ENCODE data around the gene NSUN5. TPM values are rescaled to one million over a fixed set of nuclear protein-coding genes. Genes with fewer than 3 reads are reported as not detected.
"Not testable (repeated sequence)": the region's sequence is repeated elsewhere in the genome, so short reads cannot be mapped to it uniquely, and the experiment has no call there.

Gene NSUN5
- polyA plus RNA-seq, 1 donor from 2014 or later, result 70.0 TPM

DNA sequence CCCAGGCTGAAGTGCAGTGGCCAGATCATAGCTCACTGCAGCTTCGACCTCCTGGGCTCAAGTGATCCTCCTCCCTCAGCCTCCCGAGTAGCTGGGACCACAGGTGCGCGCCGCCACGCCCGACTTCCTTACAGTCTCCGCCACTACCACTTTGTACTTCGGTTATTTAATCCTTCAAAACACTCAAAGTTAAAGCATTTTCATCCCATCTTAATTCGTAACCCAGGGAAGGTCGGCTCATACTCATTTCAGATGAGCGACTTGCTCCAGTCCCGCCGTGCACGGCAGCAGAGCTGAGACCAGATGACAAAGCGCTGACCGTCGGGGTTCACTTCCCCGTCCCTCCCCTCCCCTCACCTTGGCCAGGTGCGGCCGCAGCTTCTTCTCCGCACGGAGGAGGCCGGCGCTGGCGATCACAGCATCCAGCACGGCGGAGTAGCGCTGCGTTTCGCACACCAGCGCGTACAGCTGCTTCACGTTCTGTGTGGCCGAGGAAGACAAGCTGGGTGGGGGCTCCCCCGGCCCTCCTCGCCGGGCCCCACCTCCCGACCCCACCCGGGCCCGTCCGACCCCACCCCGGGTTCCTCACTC, 457 bp downstream of the NSUN5 start:
- H3K79me2 ChIP-seq (replicated peaks; ENCODE audit: insufficient read depth, low read length), result no peaks in the 10 kb centered on the region
- H3K9ac ChIP-seq (ENCODE audit: low read length), result peak overlapping the region; percentile 66
- H3F3A ChIP-seq (ENCODE audit: insufficient read depth, low read length, poor library complexity, severe bottlenecking), result no peaks in the 10 kb centered on the region
- no peaks in the 10 kb centered on the region for H3K36me3 ChIP-seq (ENCODE audit: insufficient read depth, low read length)
- peak overlapping the region; percentile 51 for H2AFZ ChIP-seq (ENCODE audit: low read depth, low read length)
- no peaks in the 10 kb centered on the region for H3K9me2 ChIP-seq (ENCODE audit: insufficient read depth, low read length)
- H3K27ac ChIP-seq (ENCODE audit: low read length), result no peak overlapping the region
- TF ChIP-seq, protein P1, sequence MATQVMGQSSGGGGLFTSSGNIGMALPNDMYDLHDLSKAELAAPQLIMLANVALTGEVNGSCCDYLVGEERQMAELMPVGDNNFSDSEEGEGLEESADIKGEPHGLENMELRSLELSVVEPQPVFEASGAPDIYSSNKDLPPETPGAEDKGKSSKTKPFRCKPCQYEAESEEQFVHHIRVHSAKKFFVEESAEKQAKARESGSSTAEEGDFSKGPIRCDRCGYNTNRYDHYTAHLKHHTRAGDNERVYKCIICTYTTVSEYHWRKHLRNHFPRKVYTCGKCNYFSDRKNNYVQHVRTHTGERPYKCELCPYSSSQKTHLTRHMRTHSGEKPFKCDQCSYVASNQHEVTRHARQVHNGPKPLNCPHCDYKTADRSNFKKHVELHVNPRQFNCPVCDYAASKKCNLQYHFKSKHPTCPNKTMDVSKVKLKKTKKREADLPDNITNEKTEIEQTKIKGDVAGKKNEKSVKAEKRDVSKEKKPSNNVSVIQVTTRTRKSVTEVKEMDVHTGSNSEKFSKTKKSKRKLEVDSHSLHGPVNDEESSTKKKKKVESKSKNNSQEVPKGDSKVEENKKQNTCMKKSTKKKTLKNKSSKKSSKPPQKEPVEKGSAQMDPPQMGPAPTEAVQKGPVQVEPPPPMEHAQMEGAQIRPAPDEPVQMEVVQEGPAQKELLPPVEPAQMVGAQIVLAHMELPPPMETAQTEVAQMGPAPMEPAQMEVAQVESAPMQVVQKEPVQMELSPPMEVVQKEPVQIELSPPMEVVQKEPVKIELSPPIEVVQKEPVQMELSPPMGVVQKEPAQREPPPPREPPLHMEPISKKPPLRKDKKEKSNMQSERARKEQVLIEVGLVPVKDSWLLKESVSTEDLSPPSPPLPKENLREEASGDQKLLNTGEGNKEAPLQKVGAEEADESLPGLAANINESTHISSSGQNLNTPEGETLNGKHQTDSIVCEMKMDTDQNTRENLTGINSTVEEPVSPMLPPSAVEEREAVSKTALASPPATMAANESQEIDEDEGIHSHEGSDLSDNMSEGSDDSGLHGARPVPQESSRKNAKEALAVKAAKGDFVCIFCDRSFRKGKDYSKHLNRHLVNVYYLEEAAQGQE (IDR thresholded peaks at IDR 0.05; ENCODE audit: borderline replicate concordance), result no peak
- TF ChIP-seq MXI1 (conservative IDR thresholded peaks at IDR 0.05; ENCODE audit: poor library complexity, severe bottlenecking) (no peak), POLR2AphosphoS5 (IDR thresholded peaks at IDR 0.05) (no peak), EZH2 (IDR thresholded peaks at IDR 0.05; ENCODE audit: borderline replicate concordance, insufficient read depth, low read length, poor library complexity, severe bottlenecking) (no peak), TAF1 (IDR thresholded peaks at IDR 0.05; ENCODE audit: low read depth) (peak; percentile 23)
- TF ChIP-seq, protein P2, sequence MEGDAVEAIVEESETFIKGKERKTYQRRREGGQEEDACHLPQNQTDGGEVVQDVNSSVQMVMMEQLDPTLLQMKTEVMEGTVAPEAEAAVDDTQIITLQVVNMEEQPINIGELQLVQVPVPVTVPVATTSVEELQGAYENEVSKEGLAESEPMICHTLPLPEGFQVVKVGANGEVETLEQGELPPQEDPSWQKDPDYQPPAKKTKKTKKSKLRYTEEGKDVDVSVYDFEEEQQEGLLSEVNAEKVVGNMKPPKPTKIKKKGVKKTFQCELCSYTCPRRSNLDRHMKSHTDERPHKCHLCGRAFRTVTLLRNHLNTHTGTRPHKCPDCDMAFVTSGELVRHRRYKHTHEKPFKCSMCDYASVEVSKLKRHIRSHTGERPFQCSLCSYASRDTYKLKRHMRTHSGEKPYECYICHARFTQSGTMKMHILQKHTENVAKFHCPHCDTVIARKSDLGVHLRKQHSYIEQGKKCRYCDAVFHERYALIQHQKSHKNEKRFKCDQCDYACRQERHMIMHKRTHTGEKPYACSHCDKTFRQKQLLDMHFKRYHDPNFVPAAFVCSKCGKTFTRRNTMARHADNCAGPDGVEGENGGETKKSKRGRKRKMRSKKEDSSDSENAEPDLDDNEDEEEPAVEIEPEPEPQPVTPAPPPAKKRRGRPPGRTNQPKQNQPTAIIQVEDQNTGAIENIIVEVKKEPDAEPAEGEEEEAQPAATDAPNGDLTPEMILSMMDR (IDR thresholded peaks at IDR 0.05; ENCODE audit: poor library complexity, severe bottlenecking), result no peak
- H3K9me3 ChIP-seq (ENCODE audit: low read length), result no peaks in the 10 kb centered on the region
- peak overlapping the region; percentile 84 for H3K4me3 ChIP-seq (ENCODE audit: low read length)
- H4K20me1 ChIP-seq (ENCODE audit: insufficient read depth), result no peaks in the 10 kb centered on the region
- H3K4me2 ChIP-seq (ENCODE audit: low read length), result peak overlapping the region; percentile 19
- H3K27me3 ChIP-seq (ENCODE audit: insufficient read depth, low read depth, low read length), result no peaks in the 10 kb centered on the region

DNA sequence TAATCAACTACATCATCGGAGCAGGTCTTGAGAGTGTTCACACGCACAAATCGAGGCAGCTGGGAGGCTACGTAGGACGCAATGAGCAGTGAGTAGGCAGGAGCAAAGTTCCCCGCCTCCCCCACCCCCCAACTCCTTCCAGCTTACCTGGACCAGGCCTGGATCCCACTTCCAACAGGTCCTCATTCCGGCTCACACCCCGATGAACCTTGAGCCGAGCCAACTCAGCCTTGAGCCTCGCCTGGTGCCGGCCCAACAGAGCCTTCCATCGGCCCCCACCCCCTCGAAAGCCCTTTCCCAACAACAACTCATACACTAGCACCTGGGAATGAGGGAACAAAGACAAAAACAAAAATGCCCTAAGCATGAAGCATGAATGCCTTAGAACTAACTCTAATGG, 1.2 kb downstream of the NSUN5 start:
- Histone ChIP-seq H3K9me3 (ENCODE audit: low read length) (no peaks in the 10 kb centered on the region), H3K4me2 (ENCODE audit: low read length) (peak overlapping the region; percentile 19), H3K27me3 (ENCODE audit: insufficient read depth, low read depth, low read length) (no peaks in the 10 kb centered on the region), H3K9ac (ENCODE audit: low read length) (no peak overlapping the region), H3K36me3 (ENCODE audit: insufficient read depth, low read length) (no peaks in the 10 kb centered on the region), H3K79me2 (replicated peaks; ENCODE audit: insufficient read depth, low read length) (no peaks in the 10 kb centered on the region), H3K4me3 (ENCODE audit: low read length) (peak overlapping the region; percentile 84), H3F3A (ENCODE audit: insufficient read depth, low read length, poor library complexity, severe bottlenecking) (no peaks in the 10 kb centered on the region), H3K9me2 (ENCODE audit: insufficient read depth, low read length) (no peaks in the 10 kb centered on the region), H3K27ac (ENCODE audit: low read length) (no peak overlapping the region), H4K20me1 (ENCODE audit: insufficient read depth) (no peaks in the 10 kb centered on the region), H2AFZ (ENCODE audit: low read depth, low read length) (no peak overlapping the region)
- TF ChIP-seq MXI1 (conservative IDR thresholded peaks at IDR 0.05; ENCODE audit: poor library complexity, severe bottlenecking), result no peak
- TF ChIP-seq POLR2AphosphoS5 (IDR thresholded peaks at IDR 0.05), result no peak
- no peak for TF ChIP-seq RAD21 (conservative IDR thresholded peaks at IDR 0.05)
- no peak for TF ChIP-seq EP300 (conservative IDR thresholded peaks at IDR 0.05; ENCODE audit: poor library complexity, severe bottlenecking)
- TF ChIP-seq, protein P2 (IDR thresholded peaks at IDR 0.05; ENCODE audit: poor library complexity, severe bottlenecking), result no peak
- TF ChIP-seq, protein P1 (IDR thresholded peaks at IDR 0.05; ENCODE audit: borderline replicate concordance), result no peak
- no peak for TF ChIP-seq EZH2 (IDR thresholded peaks at IDR 0.05; ENCODE audit: borderline replicate concordance, insufficient read depth, low read length, poor library complexity, severe bottlenecking)
- TF ChIP-seq SMC3 (conservative IDR thresholded peaks at IDR 0.05; ENCODE audit: poor library complexity), result no peak
- TF ChIP-seq TAF1 (IDR thresholded peaks at IDR 0.05; ENCODE audit: low read depth), result no peak

DNA sequence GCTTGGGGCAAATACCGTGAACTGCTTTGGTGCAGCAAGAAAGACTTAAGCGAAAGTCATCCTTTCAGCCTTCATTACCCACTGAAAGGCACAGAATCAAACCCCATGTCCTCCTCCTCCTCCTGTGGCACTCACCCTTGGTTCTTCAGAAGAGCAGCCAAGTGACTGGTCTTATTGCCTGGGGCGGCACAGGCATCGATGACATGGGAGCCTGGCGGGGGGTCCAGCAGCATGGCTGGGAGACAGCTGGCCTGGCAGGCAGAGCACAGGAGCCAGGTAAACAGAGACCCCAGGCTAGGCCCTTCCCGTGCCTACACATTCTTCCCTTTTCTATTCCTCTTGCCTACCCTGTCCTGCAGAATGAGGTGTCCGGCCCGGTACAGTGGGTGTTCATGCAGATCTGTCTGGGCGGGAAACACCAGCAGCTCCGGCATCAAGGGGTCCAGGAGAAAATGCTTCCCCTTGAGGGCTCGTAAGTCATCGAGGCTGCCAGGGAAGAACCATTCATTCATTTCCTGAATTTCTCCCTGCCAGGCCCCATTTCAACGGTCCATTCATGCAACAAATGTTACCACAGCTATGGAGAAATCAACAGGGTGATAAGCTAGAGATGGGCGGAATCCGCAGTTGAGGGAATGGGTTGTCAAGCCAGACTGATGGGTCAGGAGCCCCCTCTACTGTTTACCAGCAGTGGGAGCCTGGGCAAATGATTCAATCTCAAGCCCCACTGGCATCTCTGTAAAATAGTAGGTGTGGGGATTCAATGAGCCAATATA, 3.8 kb downstream of the NSUN5 start:
- not testable (repeated sequence) for H3K36me3 ChIP-seq (ENCODE audit: insufficient read depth, low read length); H3K9me2 ChIP-seq (ENCODE audit: insufficient read depth, low read length); H3K9me3 ChIP-seq (ENCODE audit: low read length); H3K4me3 ChIP-seq (ENCODE audit: low read length); H3F3A ChIP-seq (ENCODE audit: insufficient read depth, low read length, poor library complexity, severe bottlenecking); H4K20me1 ChIP-seq (ENCODE audit: insufficient read depth); H3K79me2 ChIP-seq (replicated peaks; ENCODE audit: insufficient read depth, low read length); H3K9ac ChIP-seq (ENCODE audit: low read length); H3K27ac ChIP-seq (ENCODE audit: low read length); H2AFZ ChIP-seq (ENCODE audit: low read depth, low read length); H3K27me3 ChIP-seq (ENCODE audit: insufficient read depth, low read depth, low read length); H3K4me2 ChIP-seq (ENCODE audit: low read length)
